Measurements from ENCODE around the gene IGSF22.

IGSF22 gene

DNA sequence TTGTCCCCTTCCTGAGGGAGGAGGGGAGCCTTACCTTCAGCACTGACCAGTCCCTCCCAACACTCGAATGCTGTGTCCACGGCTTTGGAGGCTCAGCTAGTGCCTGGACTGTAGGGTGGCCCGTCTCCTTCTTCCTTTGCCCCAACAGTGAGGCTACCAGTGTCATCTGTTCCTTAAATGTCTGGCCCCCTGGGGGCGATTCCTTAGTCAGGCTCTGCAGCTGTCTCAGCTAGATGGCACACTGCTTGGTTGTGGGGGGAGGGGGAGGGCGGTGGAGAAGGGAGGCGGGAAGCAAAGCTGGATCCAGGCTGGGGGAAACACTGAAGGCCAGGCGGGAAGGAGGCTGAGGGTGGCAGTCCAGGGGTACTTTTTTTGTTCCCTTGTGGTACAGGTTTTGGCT is at the start of gene IGSF22:
Gene IGSF22 (minus strand): TSS at position 149 of the 400 bp plus-strand sequence. CDS start 1,952 bp downstream, outside the sequence.
- DNase-seq = no peak

DNA sequence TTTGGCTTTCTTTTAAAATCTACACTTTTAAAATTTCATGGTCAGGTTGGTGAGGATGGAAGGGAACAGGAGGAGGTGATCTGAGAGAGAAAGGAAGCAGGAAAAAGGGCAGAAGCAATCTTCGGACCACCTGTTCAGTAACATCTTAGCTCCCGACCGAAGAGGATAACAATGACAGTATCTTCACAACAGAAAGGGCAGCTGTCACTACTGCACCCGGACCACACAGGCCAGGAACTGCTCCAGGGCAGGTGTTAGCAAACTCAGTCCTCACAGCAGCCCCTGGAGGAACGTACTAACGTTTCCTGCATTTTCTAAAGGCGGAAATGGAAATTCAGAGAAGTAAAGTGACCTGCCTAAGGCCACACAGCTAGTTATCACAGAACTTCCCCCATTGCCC is 48.8 kb upstream of the IGSF22 start:
- DNase-seq = no peak

DNA sequence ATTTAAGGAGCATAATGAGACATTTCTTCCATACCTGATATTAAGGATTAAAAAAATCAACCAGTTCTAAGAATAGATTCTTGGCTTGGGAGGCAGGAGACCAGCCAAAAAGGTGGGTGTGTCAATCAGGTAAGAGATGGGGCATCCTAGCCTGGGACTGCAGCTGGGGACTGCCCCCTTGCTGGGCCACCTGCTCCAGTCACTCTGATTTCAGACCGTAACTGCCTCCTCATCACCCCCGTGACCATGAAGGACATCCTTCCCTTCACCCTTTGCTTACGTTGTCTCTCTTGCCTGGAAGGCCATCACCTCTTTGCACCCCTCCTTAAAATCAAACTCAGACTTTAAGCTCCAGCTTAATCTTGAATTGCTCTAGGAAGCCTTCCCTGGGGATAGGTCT is 47.7 kb upstream of the IGSF22 start:
- DNase-seq = no peak

DNA sequence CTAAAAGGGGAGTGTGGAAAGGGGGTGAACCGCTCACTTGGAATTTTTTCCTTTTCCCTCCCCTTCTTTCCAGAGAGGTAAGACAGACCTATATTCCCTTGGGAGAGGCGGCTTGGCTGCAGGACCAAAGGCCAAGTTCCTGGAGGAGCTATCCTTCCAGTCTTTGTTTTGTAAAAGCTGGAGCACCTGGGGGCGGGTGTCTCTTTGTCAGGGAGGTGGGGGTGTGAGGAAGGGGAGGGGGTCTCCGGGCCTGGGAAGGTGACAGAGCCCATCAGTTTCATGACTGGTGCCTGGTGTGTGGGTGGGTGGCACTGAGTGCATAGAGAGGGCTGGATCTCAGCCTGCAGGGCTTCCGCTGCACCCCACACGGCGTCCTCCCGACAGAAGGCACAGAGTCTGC is 47.1 kb upstream of the IGSF22 start:
- DNase-seq = no peak

DNA sequence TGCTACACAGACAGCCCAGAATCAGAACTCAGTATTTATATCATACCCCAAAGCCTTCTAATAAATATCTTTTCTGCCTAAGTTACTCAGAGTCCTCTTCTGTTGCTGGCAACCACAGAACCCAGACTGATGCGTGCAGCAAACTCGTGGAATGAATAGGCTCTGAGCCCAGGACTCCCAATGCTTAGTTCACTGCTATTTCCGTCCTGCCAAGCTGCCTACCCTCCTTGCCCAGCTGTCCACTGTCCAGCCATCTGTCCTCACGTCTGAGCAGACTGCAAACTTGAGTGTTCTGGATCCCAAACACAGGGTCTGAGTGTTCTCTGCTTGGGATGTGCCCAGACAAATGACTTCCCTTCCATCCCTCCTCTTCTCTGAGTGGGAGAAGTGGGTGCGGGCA is 46.2 kb upstream of the IGSF22 start:
- no peak for DNase-seq

DNA sequence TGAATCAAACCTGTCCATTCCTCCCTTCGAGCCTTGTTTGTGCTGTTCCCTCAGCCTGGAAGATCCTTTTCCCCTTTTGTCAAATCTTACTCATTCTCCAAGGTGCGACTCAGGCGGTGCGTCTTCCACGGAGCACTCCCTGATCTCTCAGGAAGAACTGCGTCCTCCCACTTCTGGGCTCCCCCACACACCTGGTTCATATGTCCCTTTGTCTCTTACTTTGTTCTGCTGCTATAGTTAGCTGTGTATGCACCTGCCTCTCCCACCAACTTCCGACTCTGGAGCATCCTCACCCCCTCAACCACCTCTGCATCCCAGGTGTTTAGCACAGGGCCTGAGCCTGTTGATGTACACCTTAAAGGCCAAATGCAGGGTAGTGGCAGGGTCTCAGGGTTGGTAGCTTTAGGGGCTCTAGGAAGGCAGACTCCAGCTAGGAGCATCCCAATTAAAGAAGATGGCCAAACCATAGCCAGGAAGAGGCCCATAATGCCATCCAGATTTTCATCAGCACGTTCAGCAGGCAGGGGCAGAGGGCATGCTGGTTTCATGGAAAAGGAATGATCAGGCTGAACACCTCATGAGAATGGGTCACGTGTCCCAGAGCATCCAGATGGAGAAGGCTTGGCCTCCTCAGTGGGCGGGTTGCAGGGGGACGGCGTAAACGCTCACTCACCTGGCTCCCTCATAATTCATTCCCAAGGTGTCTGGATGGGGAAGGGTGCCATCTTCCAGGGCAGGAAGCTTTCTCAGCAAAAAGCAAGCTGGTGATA is 45.5 kb upstream of the IGSF22 start:
- DNase-seq = no peak

DNA sequence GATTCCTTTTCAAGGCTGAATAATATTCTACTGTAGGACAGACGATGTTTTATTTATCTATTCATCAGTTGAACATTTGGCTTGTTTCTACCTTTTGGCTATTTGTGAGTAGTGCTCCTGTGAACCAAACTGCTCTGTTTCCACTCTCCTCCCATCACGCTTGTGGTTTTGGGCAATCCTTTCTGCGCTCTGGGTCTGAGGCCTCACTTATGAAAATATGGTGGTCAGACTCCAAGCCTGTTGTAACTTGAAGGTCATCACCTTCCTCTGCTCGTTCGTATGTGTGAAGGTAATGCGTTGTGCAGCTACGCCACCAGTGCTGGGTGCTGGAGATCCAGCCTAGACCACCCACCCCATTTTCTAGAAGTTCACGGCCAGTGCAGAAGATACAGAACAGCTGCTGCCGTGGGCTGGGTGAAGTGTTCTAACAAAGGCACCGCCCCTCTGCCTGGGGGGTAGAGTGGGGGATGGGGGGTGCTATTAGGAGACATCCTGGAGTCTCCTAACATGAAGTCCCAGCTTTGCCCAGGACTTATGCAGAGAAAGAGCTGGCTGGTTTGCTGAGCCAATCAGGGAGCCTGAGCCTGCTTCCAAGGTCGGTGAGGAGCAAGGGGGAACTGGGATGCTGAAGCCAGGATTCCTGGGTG is 44.6 kb upstream of the IGSF22 start:
- DNase-seq = no peak

DNA sequence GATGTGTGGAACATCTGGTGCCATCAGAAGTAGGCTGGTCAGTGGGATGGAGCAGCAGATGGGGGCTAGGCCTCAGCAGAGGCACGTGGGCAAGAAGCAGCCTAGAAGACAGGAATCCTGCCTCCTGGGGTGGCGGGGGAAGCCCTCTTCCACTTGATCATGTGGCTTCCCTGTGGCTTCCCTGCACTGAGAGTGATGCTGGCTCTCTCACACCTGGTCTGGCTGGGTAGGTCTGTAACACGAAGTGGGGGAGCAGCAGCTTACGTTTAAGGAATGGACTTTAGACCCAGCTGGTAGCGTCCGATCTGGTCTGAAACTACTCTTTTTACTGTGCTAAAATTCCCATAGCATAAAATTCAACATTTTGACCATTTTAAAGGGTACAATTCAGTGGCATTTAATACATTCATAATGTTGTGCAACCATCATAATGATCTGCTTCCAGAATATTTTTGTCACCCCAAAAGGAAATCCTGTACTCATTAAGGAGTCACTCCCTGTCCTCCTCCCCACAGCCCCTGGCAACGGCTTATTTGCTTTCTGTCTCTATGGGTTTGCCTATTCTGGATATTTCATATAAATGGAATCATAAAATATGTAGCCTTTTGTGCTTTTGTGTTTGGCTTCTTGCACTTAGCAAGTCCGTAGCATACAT is 43.9 kb upstream of the IGSF22 start:
- no peak for DNase-seq

DNA sequence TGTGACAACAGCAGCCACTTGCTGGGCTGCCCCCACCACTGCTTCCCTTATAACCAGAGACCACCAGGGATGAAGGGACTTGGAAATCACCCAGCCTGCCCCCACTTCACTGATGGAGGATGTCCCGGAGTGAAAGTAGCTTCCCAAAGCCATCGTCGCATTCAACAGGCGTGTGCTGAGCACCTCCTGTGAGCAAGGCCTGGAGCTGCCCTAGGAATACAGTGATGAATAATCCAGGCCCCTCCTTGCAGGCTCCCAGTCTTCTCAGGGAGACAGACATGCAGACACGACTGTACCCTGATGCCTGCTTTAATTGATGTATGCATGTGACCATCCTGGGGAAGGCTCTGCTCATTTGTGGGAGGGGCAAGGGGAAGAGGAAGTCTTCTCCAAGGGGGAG is 43.0 kb upstream of the IGSF22 start:
- DNase-seq = no peak

DNA sequence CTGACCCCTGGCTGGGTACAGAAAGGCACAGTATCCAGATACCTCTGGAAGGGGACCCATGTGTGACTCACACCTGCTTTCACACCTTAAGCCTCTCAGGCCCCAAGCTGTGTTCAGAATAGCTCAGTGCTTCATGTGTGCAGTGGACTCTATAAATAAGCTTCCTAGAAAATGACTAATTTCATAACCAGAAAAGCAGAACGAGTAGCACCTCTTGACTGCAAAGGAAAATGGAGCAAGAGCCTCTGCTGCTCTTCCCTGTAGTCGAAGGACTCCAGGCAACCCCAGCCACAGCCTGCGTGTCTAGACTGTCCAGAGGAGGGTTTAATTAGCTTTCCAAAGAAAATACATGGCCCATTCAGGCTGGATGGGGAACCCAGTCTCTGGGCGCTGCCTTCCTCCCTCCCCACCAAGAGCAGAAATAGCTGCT is 42.5 kb upstream of the IGSF22 start:
- DNase-seq = no peak

DNA sequence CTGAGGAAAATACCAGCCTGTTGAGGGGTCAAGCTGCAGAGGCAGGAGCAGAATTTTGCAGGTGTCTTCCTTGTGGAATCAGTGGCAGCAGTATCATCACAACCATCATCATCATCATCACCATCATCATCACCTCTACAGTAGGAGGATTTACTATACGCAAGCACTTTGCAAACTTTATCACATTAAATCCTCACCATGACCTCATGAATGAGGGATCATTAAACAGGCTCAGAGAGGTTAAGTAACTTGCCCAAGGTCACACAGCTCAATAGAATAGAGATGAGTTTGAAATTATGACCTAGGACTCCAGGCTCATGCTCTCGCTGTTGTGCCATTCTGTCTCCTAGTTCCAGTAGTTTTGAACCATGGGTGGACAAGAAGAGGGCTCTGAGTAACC is 40.0 kb upstream of the IGSF22 start:
- no peak for DNase-seq

DNA sequence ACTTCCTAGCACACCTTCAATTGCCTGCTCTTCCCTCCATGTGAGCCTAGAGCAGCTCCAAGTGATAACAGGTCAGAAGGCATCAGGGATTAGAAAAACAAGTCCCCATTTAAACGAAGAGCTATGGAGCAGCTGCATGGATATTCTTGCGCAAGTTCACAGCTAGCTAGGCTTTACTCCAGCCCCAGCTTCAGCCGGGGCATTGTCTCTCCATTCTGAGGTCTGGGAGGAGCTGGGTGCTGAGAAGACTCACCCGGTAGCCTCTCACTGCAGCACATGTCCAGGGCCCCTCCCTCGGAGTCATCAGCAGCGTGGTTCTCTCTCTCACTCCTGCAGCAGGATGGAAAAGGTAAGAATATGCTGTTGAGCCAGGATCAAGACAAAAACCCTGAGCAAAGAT is 39.6 kb upstream of the IGSF22 start:
- no peak for DNase-seq

DNA sequence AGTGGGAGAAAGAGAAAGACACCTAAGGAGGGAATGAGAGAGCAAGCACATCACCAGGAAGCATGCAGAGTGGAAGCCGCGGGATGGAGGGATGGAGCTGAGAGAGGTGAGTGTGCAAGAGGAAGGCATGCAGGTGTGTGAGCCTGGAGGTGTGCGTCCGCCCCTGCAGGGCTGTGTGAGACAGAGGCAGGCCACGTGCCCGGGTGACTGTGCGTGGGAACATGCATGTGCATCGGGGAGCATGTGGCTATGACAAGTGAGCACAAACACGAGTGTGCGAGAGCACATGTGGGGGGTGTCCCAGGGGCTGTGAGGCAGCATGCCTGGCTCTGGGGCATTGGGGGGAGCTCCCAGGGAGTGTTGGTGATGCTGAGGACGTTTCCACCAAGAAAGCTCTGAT is 35.8 kb upstream of the IGSF22 start:
- no peak for DNase-seq

DNA sequence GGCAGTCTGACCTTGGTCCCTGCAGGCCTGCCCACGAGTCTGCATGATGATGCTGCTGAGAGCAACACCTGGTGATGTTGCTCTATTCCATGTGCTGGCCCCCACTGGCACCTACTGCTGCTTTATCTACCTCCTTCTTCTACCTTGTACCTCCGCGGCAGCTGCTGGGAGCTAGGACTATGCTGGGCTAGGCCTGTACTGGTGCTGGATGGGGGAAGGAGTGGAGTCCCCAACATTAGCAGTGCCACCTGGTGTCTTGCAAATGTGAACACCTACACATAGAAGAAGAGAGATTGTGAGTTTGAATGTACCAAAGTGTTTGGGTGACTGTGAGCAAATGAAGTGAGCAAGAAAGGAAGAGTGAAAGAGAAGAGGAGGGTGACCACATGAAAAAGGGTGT is 35.2 kb upstream of the IGSF22 start:
- no peak for DNase-seq

DNA sequence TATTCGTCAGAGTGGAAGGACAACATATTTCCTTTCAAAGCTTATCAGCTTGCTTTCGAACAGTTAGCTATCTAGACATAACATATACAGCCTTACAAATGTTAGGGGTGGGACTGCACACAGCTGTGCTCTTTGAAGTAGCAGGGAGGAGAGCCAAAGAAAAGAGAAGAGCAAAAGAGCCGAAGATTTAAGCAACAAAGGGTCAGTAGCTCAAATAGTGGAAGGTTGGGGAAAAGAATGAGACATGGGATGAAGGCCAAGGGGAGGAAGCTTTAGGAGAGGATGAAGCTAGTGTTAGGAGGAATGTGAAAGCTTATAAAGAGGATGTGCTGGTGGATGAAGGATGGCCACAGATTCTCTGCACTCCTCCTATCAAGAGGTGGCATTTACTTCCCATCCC is 31.8 kb upstream of the IGSF22 start:
- DNase-seq = no peak

DNA sequence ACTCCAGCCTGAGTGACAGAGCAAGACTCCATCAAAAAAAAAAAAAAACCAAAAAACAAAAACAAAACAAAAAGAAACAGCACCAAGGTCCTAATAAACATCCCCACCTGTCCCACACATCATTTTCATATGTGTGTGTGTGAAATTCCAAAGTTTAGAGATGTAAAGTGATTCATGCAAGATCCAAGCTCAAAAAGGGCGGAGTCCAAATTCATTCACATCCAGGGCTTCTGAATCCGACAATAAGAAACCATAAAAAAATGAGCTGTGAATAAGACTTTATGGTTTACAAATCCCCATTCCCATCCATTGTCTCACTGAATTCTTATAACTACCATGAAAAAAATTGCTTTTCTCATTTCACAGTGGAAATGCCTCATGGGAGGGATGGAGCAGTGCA is 30.9 kb upstream of the IGSF22 start:
- no peak for DNase-seq

DNA sequence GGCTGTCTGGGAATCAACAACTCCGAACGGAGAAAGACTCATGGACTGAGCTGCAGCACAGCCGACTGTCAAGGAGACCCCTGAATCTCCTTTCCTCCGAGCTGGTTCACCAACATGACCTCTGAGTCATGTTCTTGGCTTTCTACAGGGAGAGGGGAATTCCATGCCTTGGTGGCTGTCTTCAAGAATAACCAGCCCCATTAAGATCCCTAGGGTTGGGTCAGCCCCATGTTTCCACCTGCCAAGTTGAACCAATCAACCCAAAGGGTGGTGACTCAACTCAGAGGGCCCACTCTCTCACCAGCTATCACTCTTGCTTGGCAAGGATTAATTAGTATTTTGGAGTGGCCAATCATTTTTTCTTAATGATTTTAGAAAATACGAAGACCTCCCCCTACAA is 28.3 kb upstream of the IGSF22 start:
- DNase-seq = no peak

DNA sequence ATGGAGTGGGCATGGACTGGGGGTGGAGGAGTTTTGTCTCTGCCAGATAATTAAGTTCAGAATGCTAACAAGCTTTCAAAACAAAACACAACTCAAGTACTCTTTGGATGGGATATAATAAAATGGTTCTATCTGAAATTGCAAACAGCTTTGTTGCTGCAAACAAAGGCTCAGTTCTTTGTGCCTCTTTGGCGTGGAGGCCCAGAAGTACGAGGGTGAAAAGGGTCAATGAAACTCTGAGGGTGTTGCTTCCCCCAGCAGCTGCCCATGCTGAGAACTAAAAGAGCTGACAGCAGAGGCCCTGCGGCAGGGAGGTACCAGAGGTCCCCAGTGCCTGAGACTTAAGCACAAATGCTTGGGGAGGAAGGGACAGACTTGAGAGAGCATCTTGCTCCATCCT is 26.5 kb upstream of the IGSF22 start:
- no peak for DNase-seq

DNA sequence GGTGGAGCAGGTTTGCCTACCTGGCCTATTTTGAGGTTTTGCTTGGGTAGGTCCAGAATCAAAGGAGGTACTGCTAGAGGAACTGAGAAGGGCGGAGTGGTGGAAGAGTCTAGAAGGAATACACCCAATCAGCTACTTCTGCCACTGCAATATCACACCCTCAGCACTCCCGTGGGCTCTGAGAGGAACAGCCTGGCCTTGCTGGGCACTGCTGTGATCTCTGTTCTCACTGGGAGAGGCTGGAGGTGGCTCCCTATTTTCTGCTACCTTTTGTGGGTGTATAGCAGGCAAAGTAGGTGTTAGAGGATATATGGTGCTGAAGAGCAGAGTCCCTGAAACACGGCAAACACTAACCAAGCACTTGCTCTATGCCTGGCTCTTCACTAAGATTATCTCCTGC is 25.0 kb upstream of the IGSF22 start:
- DNase-seq = no peak

DNA sequence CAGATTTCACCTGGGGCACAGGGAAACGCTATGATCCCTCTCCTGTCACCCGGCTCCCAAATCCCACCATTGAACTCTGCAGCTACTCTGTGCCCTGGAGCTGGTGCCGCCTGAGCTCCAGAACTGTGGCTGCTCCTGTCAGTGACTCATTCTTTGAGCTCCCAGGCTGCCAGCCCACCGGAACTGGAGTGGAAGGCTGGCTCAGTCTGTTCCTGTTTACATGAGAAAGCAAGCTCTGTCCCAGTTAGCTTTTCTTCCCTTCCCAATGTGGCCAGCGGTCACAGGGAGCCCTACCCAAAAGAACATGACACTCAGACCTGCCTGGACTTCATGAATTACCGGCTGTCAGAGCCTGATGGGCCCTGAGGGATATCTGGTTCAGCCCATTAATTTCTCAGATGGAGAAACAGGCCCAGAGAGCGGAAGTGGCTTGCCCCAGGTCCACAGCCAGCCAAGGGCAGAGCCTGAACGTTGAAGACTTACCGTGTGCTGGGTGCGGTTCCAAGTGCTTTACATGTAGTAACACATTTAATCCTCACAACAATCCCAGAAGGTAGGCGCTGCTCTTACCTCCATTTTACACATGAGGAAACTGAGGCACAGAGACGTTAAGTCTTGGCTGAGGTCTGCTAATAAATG is 23.8 kb upstream of the IGSF22 start:
- DNase-seq = no peak

DNA sequence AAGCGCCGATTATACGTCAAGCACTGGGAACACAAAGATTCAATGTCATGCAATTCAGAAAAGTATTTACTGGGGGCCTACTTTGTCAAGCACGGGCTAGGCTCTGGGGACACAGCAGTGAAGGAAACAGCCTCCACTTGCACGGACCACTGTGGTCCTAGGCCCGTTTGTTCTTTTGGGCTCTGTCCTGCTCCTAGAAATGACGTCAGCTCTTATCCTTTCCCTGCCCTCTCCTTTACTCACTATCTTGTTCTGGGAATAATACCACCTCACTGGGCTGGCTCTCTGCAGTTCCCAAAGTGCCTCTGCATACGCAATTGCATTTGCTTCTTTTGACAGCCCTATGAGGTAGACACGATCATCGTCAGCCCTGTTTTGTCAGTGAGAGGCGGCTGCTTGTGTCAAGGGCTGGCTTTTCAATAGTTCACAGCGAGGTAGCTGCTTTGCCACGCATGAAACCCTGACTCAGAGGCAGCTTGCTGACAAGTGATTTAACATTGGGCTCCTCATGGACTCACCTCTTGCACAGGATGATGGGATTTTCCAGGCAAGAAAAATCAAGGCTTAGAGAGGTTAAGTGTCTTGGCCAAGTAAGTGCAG is 22.9 kb upstream of the IGSF22 start:
- DNase-seq = no peak

DNA sequence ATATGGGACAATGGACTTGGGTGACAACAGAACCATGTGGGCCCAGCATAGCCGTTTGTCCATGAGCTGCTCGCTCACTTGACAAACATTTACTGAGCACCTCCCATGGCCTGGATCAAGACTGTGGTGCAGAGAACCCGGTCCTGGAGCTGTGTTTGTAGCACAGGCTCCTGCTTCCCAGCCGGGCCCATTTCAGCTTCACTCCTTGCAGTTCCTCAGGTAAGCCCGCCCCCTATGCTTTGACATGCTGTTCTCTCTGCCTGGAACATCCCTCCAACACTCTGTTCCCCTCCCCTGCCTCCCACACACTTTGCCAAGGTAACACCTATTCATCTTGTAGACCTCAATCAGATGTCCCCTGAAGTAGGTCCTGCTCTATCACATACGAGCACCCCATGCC is 19.3 kb upstream of the IGSF22 start:
- DNase-seq = no peak

DNA sequence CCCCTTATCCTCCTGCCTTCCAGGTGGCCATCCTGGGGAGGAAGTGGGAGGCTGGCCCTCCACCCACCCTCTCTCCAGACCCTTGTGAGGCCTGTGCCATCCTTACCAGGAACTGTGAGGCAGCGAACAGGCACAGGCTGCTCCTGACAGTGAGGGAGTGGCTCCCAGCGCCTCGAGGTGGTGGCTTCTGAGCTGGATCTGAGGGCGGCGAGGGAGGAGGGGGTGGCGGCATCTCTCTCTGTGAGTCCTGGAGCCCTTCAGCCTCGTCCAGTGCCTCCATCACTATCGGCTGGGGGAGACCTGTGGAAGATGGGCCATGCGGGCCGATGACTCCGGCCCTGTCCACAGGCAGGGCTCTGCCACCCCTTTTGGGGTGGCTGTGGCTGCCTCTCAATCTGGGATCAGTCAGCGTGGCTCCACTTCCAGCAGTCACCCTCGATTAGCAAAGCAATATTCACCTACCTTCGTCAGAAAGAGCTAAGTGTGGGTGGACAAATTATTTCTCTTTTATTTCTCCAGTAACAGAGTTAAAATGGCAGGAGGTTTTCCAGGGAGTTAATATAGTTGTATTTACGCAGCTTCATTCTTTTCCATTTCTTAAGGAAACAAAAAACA is 18.0 kb upstream of the IGSF22 start:
- DNase-seq = no peak
